OCI-LY1 (cell line): ENCODE data around the gene NRG2.

ENCODE experiments used
- H2AFZ ChIP-seq: fragments of 200-600 bp; sonication (generic), shearing (Covaris generic); 2 replicates; pipeline ENCODE4 v1.6.0; 2014; ENCODE audit warnings: antibody characterized with exemption, mild to moderate bottlenecking, low read length
- H3F3A ChIP-seq: fragments of 200-600 bp; sonication (generic), shearing (Covaris generic); 2 replicates; pipeline ENCODE4 v1.6.0; 2014; ENCODE audit warnings: mild to moderate bottlenecking, antibody characterized with exemption, low read length, moderate library complexity; ENCODE audit not compliant: insufficient read depth
- H3K27ac ChIP-seq: fragments of 200-600 bp; sonication (generic); 2 replicates; pipeline ENCODE4 v1.5.1; 2014; ENCODE audit warnings: low read length, mixed run types, mild to moderate bottlenecking, low read depth; ENCODE audit not compliant: poor library complexity, severe bottlenecking
- H3K27me3 ChIP-seq: fragments of 200-600 bp; sonication (generic); 2 replicates; pipeline ENCODE4 v1.6.0; 2014; ENCODE audit warnings: antibody characterized with exemption, mild to moderate bottlenecking, low read length, moderate library complexity; ENCODE audit not compliant: insufficient read depth
- H3K36me3 ChIP-seq: fragments of 200-600 bp; sonication (generic); 2 replicates; pipeline ENCODE4 v1.6.1; 2014; ENCODE audit warnings: mild to moderate bottlenecking, antibody characterized with exemption, low read length, moderate library complexity, mixed read lengths; ENCODE audit not compliant: insufficient read depth
- H3K4me1 ChIP-seq: fragments of 200-600 bp; sonication (generic); 2 replicates; pipeline ENCODE4 v1.5.1; 2014; ENCODE audit warnings: mild to moderate bottlenecking, low read length, moderate library complexity; ENCODE audit not compliant: insufficient read depth, severe bottlenecking
- H3K4me2 ChIP-seq: fragments of 200-600 bp; sonication (generic), shearing (Covaris generic); 2 replicates; pipeline ENCODE4 v1.6.1; 2014; ENCODE audit warnings: low read length
- H3K4me3 ChIP-seq: fragments of 200-600 bp; sonication (generic); 2 replicates; pipeline ENCODE4 v1.5.1; 2014; ENCODE audit warnings: low read length, low read depth, mild to moderate bottlenecking, mixed read lengths; ENCODE audit not compliant: poor library complexity, severe bottlenecking
- H3K79me2 ChIP-seq: fragments of 200-600 bp; shearing (Covaris generic); 2 replicates; pipeline ENCODE4 v1.6.1; 2016; ENCODE audit warnings: mixed run types, low read length, mixed read lengths; ENCODE audit not compliant: insufficient read depth
- H3K9ac ChIP-seq: fragments of 200-600 bp; sonication (generic), shearing (Covaris generic); 2 replicates; pipeline ENCODE4 v1.6.1; 2014; ENCODE audit warnings: mild to moderate bottlenecking, low read length, mixed read lengths
- H3K9me2 ChIP-seq: fragments of 200-600 bp; sonication (generic), shearing (Covaris generic); 2 replicates; pipeline ENCODE4 v1.6.1; 2014; ENCODE audit warnings: low read depth, mild to moderate bottlenecking, low read length, mixed read lengths
- H3K9me3 ChIP-seq: fragments of 200-600 bp; shearing (Covaris generic); 2 replicates; pipeline ENCODE4 v1.6.1; 2014; ENCODE audit warnings: low read length, mixed read lengths
- H4K20me1 ChIP-seq: fragments of 200-600 bp; sonication (generic), shearing (Covaris generic); 2 replicates; pipeline ENCODE4 v1.6.0; 2016; ENCODE audit warnings: mild to moderate bottlenecking, low read length; ENCODE audit not compliant: insufficient read depth
- CTCF ChIP-seq: fragments of 200-600 bp; sonication (generic), shearing (Covaris generic); IDR thresholded peaks from 2 replicates; pipeline ENCODE4 v1.5.1; 2017; ENCODE audit warnings: mild to moderate bottlenecking, antibody characterized with exemption, low read length, moderate library complexity, mixed read lengths
- EZH2 ChIP-seq: fragments of 200-600 bp; sonication (generic), shearing (Covaris generic); IDR thresholded peaks from 2 replicates; pipeline ENCODE4 v1.8.0; 2017; ENCODE audit warnings: borderline replicate concordance, mixed run types, mild to moderate bottlenecking, antibody characterized with exemption, low read length, moderate library complexity, mixed read lengths

NRG2 gene

DNA sequence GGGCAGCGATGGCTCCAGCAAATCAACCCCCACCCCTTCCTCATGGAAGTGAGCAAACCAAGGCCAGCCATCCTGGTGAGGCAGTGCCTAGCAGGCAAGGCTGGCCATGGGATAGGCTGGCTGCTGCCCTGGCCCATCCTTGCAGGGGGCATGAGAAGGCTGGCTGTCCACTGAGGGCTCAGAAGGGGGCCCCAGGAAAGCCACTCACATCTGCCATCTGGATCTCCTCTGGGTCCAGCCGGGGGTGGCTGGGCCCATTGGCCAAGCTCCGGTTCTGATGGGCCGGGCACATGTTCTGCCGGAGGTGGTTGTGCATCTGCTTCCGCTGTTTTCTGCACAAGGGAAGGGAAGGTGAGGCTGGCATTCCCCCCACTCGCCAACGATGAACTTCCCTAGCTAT, 190.4 kb downstream of the NRG2 start:
- Histone ChIP-seq H3K9ac (no peak overlapping the region), H3K9me2 (no peaks in the 10 kb centered on the region), H3K27ac (no peak overlapping the region), H3K36me3 (no peaks in the 10 kb centered on the region), H3K4me1 (no peaks in the 10 kb centered on the region), H2AFZ (no peak overlapping the region), H3K27me3 (peaks cover 9% of the 10 kb centered on the region; the same call in 1 of the 2 replicates), H3F3A (no peaks in the 10 kb centered on the region), H4K20me1 (no peaks in the 10 kb centered on the region), H3K4me2 (no peak overlapping the region), H3K4me3 (no peak overlapping the region), H3K79me2 (no peaks in the 10 kb centered on the region), H3K9me3 (no peaks in the 10 kb centered on the region)
- TF ChIP-seq EZH2 (no peak), CTCF (no peak)

DNA sequence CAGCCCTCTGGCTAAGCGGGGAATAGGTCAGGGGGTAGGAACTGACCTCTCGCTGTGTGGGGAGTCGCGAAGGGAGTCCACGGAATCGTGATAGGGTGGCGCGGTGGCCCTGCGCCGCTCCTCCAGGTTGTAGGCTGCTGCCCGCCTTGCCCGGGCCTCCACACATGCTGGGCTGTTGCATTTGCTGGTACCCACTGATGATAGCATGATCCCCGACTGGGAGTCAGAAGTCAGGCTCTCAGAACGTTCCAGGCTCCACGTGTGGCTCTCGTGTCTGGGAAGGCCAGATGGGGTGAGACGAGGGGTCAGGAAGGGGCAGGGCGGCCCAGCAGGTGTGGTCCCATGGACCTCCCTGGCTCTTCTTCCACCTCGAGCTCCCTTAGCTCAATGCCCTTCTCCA, 191.5 kb downstream of the NRG2 start:
- H3K9ac ChIP-seq = no peak overlapping the region
- no peak overlapping the region for H2AFZ ChIP-seq
- no peak overlapping the region for H3K27ac ChIP-seq
- H3K36me3 ChIP-seq = no peaks in the 10 kb centered on the region
- H3K4me1 ChIP-seq = no peaks in the 10 kb centered on the region
- H4K20me1 ChIP-seq = no peaks in the 10 kb centered on the region
- H3K9me2 ChIP-seq = no peaks in the 10 kb centered on the region
- H3F3A ChIP-seq = no peaks in the 10 kb centered on the region
- H3K79me2 ChIP-seq = no peaks in the 10 kb centered on the region
- H3K4me2 ChIP-seq = no peak overlapping the region
- H3K27me3 ChIP-seq = peaks cover 9% of the 10 kb centered on the region; the same call in 1 of the 2 replicates
- TF ChIP-seq EZH2 = no peak
- TF ChIP-seq CTCF = no peak
- H3K4me3 ChIP-seq = no peak overlapping the region
- no peaks in the 10 kb centered on the region for H3K9me3 ChIP-seq

DNA sequence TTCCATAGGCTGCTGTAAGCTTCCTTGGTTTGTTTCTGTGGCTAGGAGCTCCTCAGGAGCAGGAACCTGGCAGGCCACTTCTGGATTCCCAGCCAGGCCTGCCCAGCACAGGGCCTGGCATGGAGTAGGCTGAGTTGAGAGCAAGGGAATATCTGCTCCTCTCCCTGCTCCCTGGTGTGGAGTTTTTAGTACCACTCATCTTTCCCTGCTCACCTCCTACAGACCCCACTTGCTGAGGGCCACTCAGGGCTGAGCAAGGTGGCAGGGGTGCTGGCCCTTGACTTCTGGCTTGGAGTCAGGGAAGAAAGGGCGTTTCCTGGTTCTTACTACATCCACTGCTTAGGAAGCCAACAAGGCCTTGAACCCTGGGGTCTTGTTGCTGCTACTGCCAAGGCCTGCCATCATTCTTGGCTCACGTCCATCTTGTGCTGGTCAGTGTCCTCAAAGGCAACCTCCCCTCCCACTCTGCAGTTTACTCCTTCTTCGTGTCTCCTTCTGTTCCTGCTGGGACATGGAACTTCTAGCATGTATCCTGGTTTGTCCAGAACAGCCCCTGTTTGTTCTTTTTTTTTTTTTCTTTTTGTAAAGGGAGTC, 192.6 kb downstream of the NRG2 start:
- H3K4me3 ChIP-seq = no peak overlapping the region
- H3K36me3 ChIP-seq = no peaks in the 10 kb centered on the region
- H2AFZ ChIP-seq = no peak overlapping the region
- no peaks in the 10 kb centered on the region for H3K9me3 ChIP-seq
- no peak overlapping the region for H3K27ac ChIP-seq
- H3K4me2 ChIP-seq = no peak overlapping the region
- H3F3A ChIP-seq = no peaks in the 10 kb centered on the region
- H3K79me2 ChIP-seq = no peaks in the 10 kb centered on the region
- no peaks in the 10 kb centered on the region for H3K4me1 ChIP-seq
- no peaks in the 10 kb centered on the region for H3K9me2 ChIP-seq
- H3K9ac ChIP-seq = no peak overlapping the region
- H4K20me1 ChIP-seq = no peaks in the 10 kb centered on the region
- H3K27me3 ChIP-seq = peaks cover 9% of the 10 kb centered on the region; the same call in 1 of the 2 replicates
- no peak for TF ChIP-seq CTCF
- no peak for TF ChIP-seq EZH2
